Measurements from ENCODE around the gene POU6F2.
A peak's percentile ranks its signal among the peaks of the same experiment; 100 is the strongest.

Gene POU6F2

DNA sequence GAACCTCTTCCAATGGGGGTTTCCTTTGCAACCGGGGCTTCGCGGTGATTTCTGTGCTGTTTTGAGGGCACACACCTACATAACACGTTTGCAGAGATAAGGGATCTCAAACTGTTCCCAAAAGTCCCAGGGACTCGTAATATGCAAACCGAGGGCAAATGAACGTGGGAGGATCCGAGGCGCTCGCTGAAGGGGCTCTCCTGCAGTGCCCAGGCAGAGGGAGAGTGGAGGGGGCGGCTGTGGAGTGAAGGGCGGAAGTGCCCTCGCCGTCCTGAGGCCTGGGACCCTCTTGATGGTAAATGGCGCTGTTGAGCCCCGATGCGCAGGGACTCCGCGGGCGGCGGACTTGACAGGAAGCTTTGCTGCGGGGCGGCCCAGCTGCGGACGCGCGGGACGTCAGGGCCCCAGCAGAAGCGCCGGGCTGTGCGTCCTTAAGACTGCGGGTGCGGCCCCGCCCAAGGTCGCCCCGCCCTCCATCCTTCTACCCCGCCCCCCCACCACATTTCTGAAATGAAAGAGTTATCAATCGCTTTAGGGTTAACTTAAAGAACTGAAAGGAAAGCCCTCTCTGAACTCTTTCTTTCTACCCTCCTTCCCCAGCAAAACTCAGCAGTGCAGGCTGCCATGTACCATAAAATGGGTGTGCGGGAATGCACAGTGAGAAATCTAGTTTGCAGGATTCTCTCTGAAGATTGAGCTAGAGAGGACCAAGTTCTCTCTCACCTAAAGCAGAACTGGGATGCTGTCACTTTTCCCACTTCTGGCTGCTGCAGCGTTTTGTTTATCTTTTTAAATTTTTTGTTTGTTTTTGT, 436.7 kb downstream of the POU6F2 start:
- peak; percentile 70 for DNase-seq

DNA sequence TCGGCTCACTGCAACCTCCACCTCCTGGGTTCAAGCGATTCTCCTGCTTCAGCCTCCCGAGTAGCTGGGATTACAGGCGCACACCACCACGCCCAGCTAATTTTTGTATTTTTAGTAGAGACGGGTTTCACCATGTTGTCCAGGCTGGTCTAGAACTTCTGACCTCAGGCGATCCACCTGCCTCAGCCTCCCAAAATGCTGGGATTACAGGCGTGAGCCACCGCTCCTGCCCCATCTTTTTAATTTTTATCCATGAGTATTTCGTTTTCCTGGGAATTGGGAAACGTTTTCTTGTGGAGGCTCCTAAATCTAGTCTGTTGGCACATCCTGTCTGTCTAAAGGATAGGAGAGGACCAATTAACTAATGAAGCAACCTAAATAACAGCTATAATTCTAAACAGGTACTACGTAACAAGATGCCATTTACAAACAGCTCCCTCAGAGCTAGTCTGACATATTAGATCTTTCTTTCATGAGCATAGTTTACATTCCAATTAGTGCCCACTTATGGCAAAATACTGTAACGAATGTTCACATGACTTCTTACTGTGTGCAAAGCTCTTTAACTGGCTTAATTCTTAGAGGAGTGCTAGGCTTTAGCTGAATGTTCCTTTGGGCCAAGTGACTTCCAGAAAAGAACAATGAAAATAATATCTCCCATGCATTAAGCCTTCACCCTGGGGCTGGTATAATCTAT, 437.5 kb downstream of the POU6F2 start:
- no peak for DNase-seq

DNA sequence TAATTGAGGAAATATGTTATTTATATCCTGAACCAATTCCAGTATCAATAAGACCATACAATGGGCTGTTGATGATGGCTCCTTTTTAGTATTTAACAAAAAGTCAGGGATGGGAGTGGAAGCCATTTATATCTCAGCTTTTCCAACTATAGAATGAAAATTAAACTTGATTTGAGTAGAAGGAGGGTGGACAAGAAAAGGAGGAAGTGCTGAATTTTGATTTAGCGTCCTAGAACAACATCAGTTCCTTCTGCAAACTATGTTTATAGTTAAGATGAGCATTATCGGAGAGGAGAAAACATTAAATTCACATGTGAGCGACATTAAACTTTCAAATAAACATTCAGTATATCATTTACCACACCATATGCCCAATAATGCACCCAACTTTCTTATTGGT, 439.2 kb downstream of the POU6F2 start:
- no peak for DNase-seq

DNA sequence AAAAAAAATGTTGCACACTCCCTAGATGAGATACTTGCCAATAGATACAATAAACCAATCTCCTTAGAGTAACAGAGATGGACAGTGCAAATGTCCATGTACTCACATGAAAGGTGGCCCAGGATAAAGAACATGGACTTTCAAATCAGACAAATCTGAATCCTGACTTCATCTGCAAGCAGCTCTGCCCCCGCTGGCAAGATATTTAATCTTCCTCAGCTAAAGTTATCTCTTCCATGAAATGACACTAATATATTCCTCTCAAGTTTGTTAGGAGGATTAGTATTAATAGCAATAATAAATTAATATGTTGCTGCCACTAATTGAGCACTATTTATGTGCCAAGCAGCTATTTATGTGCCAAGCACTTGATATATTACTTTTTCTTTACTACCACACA, 439.9 kb downstream of the POU6F2 start:
- no peak for DNase-seq

DNA sequence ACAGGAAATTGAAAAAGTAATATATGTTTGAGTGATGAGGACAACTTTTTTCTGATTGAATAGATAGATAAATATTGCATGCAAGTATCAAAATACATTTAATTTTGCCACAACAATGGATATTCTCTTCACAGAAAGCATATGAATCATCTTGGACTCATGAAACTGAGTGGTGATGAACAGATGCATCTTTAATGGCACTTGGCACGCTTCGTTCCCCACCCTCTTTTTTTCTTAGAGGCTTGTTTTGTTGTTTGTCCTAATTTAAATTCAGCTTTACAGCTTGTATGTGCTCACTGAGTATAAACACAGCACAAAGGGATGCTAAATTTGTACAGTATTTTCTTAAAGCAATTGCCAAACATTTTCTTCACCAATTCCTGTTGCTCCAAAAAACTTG, 443.5 kb downstream of the POU6F2 start:
- DNase-seq = no peak

DNA sequence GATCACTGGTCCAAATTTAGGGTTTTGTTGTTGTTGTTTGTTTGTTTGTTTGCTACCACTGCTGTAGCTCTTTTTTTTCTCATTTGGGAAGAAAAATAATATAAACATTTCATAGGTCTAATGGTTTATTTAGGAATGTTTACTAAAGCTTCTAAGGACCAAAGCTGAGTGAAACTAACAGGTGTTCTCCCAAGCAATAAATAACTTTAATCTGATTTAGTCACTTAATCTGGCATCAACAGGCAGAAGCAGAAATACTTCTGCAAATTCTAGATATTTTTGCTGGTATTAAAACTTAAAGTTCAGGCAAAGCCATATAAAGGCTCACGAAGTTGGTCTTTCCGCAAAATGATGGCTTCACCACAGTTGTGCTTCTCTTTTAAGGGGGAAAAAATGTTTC, 444.0 kb downstream of the POU6F2 start:
- DNase-seq = no peak

DNA sequence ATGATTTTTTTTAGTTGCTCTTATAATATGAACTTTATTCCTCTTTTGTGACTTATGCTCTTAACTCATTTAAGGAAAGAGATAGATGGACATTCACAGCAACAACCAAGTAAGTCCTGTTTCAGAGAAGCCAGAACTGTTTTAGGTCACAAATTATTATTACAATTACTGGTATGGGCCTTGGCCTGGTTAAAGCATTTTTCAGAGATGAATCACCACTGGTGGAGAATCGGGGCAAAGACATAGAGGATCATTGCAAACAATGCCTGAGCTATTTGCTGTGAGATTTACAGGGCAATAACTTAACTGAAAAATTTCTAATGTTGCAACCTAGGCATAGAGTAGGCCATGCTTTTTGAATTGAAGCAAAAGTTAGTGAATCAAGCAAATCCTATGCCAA, 450.5 kb downstream of the POU6F2 start:
- DNase-seq = no peak

DNA sequence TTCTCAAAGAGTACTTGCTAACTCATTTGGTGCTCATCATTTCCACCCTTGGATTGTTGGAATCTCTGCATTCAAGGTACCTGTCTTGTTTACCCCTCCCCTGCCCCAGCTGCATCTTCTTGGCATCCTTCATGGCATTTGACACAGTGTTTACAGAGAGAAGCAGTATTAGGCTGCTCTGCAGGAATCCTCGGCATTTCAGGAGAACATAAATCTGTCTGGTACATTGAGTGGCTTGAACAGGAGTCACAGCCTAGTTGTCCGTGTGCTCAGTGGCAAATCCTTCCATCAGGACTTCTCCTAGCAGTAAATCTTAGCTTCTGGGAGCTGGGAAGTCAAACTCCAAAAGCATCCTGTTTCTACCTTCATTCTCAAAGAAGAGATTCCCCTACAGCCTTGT, 451.7 kb downstream of the POU6F2 start:
- no peak for DNase-seq

DNA sequence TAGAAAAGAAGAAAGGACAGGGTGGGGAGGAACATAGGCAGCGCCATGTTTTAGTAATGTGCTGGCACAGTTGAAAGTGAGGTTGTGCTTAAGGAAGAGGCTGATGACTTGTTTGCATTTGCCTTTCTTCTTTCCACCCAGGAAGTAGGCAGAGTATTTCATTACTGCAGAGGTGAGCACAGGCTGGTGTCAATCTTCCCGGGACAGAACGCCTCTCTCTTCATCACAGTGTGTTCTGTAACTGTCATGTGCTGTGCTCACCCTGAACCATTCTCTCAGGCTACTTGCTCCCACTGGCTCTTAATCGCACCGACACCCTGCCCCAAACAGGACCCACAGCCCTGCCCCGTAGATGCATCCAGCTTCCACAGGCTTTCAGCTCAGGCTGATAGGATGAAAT, 452.7 kb downstream of the POU6F2 start:
- DNase-seq = no peak

DNA sequence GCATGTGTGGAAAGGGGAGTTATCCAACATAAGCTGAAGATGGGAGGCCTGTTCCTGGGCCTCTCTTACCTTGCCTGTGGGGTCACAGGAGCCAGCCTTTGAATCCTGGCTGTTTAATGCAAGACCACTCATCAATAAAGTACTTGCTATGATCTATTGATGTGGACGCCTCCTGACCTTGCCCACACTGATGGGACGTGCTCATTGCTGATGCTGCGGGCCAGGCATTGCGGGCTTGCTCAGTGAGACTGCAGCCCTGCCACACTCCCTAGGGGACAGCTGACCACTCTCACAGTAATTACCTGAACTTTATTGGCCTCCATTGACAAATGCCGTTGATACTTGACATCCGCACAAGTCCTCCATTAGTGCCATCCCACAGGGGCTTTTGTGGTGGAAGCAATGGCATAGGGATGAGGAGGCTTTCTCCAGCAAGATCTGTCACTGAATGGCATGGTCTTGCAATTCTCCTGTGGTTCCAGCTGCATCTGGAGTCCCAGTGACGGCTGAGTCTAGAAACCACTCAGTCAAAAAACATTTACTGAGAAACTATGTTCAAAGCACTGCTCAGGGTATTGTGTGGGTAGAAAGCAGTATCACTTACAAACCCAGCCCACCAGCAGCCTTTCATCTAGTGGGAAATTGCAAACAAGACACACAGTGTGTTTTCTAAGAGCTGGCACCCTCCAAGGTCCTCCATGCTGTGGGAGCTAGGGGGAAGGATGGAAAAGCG, 453.4 kb downstream of the POU6F2 start:
- no peak for DNase-seq

DNA sequence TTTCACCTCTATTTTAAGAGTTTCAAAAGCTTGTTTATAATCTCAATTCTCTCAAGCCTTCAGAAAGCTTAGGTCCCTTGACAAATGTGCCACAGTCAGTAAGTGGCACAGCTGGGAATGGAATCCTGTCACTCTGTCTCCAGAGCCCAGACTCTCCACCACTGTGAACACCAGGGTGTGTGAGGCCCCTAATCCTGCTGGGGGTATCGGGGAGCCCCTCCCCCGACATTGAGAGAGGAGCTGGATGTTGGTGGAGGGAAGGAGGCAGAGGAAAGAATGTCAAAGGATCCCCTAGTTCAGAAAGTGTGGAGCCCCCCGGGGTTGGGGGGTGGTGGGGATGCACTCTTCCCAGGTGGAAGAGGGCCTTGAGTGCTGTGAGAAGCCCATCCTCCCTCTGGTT, 454.7 kb downstream of the POU6F2 start:
- DNase-seq = no peak

DNA sequence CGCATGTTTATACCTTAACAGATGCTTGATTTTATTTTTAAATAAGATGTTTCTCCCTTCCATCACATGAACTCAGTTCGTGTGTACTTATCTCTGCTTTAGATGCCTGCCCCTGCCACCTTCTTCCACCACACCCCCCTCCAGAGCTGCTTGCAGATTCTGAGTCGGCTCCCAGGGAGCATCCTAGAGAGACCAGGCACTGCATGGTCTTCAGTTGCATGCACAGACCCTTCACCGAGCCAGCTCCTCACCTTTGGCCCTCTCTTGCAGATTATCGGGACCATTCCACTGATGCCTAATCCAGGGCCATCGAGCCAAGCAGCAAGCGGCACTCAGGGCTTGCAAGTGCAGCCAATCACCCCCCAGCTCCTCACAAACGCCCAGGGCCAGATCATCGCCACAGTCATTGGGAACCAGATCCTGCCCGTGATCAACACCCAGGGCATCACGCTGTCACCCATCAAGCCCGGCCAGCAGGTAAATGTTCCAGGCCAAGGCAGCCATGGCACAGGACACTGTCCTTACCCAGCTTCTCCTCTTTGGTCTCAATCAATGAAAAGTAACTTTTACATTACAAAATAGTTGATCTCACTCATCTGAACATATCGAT, 455.2 kb downstream of the POU6F2 start:
- DNase-seq = no peak

DNA sequence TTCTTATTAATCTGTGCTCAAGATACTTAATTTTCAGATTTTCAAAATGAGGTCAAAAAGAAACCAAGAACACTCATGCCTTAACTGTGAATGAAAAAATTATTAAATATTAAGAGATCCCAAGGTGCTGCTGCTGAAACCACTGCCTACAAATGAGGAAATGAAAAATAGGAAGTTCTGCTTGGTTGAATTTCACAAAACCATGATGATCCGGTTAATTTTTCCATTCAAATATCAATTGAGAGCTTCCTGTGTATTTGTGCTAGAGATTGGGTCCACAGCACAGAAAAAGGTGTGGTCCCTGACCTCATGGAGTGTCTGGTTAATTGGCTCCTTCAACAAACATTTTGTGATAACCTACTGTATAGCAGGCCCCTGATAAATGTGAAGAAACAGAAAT, 455.8 kb downstream of the POU6F2 start:
- no peak for DNase-seq

DNA sequence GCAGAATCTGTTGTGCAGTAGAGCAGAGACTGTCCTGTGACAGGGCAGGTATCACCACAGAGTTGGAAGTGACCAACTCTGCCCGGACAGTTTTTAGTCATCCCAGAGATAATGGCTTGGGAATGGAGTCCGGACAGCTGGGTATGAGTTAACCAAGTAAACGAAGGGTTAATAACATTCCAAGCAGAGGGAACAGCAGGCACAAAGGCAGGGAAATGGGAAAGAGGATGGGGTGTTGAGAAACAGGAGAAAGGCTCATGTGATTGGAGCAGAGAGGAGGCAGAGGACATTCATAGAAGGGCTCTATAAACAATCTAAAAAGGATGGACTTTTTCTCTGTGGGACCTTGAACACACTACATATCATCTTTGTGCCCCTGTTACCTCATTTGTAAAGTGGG, 456.3 kb downstream of the POU6F2 start:
- DNase-seq = no peak

DNA sequence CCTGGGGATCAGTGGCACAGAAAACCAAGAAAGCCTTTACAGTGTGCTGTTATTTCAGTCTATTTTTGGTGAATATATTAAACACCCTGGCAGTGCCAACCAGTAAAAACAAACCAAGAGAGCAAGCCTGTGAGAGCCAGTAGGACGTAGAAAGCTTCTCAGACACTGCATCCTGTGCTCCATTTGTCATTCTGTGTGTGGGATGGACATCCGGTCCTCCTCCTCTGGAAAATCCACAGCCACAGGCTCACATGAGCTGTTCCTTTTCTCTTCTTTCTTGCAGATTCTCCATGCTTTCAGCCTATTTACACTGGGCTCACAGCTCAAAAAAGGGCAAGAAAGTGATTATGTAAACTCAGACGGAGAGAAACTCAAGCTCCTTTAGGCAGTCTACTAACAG, 468.8 kb downstream of the POU6F2 start:
- no peak for DNase-seq

DNA sequence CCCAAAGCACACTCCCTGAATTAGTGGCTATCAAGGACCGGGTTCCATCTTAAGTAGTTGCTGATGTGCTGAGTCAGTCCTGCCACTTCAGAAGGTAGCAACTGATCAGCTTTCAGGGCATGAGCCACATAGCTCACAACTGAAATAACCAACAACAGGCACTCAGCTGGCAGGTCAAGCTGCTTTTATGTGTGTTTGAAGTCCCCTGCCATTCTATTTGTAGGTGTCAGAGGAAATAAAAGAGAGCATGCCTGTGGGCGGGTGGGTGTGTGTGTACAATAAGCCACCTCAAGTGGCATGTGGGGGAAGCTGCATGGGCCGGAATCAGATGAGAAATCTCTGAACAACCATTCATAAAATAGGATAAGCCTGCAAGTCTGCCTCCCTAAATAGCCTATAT, 474.2 kb downstream of the POU6F2 start:
- DNase-seq = no peak

DNA sequence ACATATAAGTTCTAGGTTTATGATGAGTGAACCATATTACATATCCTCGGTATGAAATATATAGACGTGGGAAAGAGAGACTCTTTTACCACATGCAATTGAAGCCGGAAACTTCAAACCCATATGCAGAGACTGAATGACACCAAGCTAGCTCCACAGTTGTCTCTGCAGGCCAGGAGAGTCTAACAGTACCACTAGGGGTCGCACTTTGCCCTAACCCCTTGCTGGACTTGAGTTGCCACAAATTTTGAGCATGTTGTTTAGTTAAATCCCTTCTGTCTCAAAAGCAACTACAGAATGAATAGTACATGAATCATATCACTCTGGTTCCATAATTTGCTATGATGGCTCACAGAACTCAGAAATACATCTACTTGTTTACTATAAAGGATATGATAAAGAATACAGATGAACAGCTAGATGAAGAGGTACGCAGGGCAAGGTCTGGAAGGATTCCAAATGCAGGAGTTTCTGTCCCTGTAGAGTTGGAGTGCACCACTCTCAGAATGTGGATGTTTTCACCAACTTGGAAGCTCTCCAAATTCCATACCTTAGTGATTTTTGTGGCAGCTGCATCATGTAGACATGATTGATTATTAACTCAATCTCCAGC, 476.1 kb downstream of the POU6F2 start:
- peak; percentile 62 for DNase-seq

DNA sequence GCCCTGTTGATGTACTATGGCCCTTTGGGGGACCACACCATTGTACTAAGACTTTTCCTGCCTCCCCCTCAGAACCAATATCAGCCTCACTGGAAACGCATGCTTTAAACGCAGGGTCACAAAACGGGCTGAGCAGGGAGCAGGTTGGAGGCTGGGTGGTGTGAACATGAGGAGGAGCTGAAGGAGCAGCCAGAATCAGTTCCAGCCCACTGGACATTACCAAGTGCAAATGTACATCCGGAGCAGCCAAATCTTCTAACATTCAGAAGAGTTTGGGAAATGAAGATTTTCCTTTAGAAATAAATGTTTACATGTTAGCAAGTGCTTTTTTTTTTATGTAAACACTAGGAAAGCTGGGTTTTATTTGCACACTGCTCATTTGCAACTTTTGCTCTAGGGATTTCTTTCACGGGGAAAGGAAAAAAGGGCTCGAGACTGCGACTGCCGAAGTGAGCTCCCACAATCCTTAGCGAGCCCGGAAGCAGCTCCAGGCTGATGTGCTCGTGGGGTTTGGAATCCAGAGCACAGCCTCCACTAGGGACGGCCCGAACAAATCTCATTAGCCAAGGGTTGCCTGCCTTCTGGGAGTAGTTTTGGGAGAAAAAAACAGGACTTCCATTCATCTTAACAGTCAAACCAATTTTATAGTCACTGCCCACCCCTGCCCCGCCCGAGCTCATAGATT, 480.5 kb downstream of the POU6F2 start:
- DNase-seq = no peak

DNA sequence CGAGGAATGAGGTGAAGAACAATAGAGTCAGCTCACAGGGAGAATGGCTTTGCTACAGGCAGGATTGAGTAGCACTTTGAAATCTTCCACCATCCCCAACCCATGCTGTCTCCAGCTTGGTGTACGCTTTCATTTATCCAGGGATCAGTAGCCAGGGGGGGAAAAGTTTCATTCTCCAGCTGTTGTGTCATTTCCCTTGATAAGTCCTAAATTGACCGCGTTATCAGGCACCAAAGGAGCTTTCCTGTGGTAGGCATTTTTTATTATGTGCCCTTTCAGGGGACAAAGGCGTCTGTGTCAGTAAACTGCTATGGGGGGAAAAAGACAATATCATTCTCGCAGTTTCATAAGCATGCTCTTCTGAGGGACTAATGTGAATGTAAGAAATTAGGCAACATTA, 481.9 kb downstream of the POU6F2 start:
- no peak for DNase-seq

DNA sequence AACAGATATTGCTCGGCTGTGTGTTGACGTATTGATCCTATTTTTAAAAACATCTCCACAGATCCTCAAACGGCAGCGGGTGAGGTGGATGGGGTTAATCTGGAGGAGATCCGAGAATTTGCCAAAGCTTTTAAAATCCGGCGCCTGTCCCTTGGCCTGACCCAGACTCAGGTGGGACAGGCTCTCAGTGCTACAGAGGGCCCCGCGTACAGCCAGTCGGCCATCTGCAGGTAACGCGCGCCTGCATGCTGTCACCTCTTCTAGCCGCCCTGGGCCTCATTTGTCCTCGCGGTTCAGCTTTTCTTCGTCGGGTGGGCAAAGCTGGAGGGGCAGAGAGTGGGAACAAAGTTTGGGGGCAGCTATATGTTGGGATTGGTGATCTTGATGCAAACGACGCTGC, 482.8 kb downstream of the POU6F2 start:
- DNase-seq = no peak

DNA sequence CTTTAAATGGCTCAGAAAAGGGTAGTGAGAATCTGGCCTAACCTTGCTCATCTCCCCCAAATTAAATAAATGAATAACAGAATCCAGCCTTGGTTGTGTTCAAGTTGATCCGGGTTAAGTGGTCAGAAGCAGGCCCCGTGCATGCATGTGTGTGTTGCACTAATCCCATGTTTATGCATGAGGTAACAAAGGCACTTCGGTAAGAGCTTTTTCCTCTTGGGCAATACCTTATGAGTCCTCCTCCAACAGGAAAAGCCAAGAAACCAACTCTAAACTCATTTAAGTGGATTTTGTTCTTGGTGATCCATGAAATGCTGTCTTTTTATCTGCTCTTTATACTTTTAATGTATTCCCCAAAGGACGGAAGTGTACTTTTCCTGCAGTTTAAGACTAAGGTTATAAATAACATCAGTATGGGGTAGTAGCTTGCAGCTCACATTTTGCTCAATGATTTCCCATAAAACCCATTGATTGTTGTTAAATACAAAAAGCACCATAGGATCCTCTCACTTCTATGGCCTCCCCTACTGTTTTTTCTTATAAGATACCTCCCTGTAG, 483.6 kb downstream of the POU6F2 start:
- DNase-seq = no peak

DNA sequence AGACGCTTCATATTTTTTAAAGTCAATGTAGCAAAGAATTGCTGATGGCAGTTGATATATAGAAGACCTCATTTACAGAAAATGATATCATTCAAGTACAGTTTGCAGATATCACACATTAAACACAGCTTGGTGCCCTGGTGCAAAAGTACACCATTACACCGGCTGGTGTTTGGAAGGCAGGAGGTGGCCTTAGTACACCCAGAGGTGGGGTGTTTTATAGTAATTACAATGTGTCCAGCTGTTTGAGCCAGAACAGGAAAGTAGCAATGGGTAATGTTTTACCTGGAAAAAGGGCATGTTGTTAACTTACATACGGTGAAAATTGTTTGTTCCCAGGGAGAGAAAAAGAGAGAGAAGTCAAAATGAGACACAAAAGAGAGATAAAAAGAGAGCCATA, 485.5 kb downstream of the POU6F2 start:
- no peak for DNase-seq

Measured in stimulated activated CD4-positive, alpha-beta T cell treated with anti-CD3 and anti-CD28 coated beads, Interleukin-15, amount 100 ng/mL, for 24 hours (primary cell).